Measurements from ENCODE around the gene TMEM151A.

TMEM151A gene

GRCh38 chr11:66283461-66284105 lies 8.1 kb upstream of the TMEM151A start:
- DNase-seq: no peak

- DNase-seq: no peak
These were observed 7.1 kb upstream of the TMEM151A start for GRCh38 chr11:66284526-66285078.

DNA sequence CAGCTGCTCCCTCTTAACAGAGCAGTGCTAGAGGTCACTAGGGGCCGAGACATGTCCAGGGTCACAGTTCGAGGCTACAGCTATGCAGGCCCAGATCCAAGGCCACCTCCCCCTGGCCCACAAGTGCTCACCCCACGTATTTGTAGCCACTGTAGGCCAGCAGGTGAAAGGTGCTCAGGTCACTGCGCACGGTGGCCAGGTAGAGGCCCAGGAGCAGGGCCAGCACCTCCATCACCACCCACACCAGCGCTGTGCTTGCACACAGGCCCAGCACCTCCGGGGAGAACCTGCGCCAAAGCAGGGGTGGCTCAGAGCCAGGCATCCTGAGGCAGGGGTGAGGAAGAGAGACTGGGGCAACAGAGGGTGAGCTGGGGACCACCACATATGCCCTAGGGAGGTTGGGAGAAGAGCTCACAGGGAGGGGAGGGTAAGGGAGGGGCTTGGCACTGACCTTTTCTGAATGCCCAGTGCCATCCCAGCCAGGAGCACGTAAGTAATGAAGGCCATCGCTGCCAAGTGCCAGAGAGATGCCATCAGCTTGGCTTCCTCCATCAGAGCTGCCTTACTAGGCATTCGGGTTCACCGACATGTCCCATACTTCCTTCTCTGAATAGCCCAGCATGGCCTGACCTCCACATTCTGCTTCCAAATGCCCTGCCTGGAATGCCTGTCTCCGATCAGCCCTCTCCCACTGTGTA lies 6.3 kb upstream of the TMEM151A start:
- DNase-seq: no peak

GRCh38 chr11:66286699-66287098 lies 5.0 kb upstream of the TMEM151A start:
- no peak for DNase-seq

DNA sequence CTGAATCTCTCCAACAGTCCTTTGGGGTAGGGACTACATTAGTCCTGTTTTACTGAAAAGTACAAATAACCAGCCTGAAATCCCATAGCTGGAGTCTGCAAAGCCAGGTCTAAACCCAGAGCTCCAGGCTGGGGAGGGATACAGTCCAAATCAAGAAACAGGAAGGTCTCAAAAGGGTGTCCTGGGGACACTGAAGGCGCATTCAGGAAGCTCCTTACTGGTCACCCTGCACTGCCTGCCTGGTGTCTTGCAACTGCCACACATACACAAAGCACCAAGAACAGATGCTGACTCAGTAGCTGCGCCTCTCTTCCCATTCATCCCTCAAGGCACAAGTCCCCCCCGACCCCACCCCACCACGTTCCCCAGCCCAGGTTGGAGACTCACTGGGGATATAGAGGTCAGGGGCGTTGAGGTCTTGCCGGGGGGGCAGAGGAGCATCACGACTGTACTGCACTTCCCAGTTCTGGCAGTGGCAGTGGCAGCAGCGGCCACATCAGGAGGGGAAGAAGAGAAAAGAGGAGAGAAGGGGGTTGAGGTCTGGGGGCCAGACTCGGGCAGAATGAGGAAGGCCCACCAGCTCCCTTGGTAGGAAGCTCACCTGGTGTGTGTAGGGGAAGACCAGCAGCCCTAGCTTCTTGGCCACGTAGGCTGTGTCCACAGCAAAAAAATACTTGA lies 4.3 kb upstream of the TMEM151A start:
- no peak for DNase-seq

GRCh38 chr11:66287889-66288670 lies 3.6 kb upstream of the TMEM151A start:
- no peak for DNase-seq

DNA sequence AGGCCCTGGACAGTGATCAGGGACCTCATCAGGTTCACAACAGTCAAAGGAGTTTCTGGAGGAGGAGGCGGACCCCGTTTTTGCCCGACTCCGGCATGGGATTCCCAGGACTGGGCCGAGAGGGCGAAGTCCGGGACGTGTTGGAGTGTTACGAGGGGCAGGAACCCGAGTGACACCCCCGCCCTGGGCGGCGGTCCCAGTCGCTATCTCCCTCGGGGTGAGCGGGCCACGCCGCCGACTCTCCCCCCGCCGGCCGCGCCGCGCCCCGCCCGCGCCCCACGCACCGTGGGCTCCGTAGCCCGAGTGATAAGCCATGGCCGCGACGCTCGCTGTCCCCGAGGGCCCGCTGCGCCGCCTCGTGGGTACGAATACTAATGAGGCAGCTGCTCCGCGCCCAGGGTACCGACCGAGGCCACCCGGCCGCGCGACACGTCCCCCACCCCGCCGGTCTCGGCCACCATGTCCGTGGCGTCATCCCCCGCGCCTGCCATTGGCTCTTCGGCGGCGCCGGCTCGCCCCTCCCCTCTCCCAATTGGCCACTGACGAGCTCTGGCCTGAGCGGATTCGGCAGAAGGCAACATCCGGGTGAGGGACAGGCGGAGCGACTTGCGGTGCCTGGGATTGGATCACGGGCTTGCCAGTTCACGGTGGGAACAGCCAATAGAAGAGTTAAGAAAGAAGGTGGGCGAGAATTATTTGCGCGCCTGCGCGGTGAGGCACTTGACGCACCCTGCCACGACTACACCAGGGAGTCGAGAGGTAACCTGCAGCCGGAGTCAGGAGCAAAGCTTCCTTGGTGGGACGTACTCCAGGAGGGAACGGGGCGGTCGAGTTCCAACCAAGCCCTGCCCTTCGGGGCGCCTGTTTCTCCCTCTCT lies 2.8 kb upstream of the TMEM151A start, which contains the start of gene YIF1A:
Gene YIF1A (minus strand): TSS at position 473 of the 877 bp plus-strand sequence. CDS start 158 bp downstream, at position 315.
- DNase-seq: peak; percentile 97 to 99

GRCh38 chr11:66289548-66290329 lies 2.0 kb upstream of the TMEM151A start:
- no peak for DNase-seq

DNA sequence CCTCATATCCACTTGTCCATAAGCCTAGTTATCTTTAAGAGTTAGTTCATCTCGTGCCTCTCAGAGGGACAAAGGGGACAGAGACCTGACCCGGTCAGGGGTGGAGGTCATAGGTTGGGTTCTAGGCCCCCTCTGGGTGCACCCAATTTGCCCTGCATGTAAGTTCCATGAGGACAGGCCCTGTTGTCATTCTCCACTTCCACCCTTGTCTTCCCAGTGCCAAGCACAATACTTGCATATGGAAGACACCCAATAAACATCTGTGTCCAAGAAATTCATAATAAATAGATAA lies 1.4 kb upstream of the TMEM151A start:
- no peak for DNase-seq

GRCh38 chr11:66291303-66291705 lies 390 bp upstream of the TMEM151A start:
- no peak for DNase-seq

DNA sequence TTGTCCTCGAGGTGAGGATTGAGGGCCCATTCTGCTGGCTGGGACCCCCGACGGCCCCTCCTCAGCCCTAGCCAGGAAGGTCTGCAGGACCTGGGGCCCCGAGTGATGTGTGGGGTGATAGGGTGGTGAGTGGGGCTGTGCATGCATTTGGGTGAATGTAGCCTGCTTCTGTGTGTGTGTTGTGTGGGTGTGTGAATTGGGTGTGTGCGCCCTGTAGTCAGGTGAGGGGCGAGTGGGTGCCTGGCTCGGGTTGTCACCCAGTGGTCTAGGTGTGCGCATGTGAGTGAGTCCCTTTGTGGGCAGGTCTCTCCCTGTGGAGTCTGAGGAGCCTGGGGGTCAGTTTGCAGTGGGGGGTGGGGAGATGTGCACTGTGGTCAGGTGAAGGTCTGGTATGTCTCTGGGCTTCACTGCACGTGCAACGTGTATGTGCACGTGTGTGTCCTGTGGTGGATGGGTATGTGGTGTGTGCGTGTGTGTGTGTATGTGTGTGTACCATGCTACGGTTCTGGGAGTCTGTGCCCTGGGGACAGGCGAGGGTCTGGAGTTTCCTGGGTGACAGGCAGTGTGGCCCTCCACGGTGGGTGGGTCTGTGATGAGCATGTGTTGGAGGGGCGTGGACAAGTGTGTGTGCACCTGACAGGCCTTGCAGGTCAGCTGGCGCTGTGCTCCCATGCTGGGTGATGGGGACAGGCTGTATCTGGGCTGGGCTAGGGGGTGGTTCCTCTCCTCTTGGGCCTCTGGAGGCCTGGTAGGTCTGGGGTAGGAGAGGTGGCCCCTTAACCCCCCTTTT lies 1.0 kb downstream of the TMEM151A start:
- DNase-seq: no peak

- DNase-seq: no peak
These were observed 1.7 kb downstream of the TMEM151A start for GRCh38 chr11:66293352-66293751.

DNA sequence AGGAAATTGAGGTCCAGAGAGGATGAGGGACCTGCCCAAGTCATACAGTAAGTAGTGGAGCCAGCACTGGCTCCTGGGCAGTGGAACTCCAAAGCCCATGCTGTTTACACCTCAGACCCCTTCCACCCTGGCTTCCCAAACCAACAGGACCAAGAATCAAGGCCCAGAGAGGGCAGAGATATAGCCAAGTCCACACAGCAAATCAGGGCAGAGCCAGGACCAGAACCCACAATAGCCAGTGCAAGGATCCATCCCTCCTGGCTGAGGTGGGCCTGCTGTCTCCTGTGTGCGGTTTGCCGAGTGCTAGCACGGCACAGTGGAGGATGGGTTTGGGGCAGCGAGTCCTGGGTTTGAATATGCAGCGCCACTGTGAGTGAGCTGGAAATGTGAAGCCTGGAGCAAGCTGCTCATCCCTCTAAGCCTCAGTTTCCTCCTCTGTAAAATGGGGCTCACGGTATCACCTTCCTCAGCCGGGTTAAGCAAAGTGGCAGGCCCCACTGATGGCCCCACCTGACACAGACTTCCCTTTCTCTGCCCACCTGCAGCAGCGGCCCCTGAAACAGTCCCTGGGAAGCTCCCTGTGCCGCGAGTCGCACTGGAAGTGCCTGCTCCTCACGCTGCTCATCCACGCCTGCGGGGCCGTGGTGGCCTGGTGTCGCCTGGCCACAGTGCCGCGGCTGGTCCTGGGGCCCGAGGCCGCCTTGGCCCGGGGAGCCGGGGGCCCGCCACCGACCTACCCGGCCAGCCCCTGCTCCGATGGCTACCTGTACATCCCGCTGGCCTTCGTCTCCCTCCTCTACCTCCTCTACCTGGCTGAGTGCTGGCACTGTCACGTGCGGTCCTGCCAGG lies 2.3 kb downstream of the TMEM151A start:
- no peak for DNase-seq

GRCh38 chr11:66294626-66295620 lies 3.2 kb downstream of the TMEM151A start:
- no peak for DNase-seq

GRCh38 chr11:66297610-66298009 lies 5.9 kb downstream of the TMEM151A start:
- DNase-seq: no peak

GRCh38 chr11:66299186-66299585 lies 7.5 kb downstream of the TMEM151A start:
- DNase-seq: no peak

GRCh38 chr11:66302656-66303055 lies 11.0 kb downstream of the TMEM151A start:
- DNase-seq: no peak

GRCh38 chr11:66309475-66309874 lies 17.8 kb downstream of the TMEM151A start:
- DNase-seq: no peak

All from SW 1271 (cell line).